Measurements from ENCODE around the gene C16orf92. TPM values are rescaled to one million over a fixed set of nuclear protein-coding genes. Genes with fewer than 3 reads are reported as not detected.

C16orf92 gene
- total and polyA plus RNA-seq, 2 of the 8 experiments (the other 6 are each of a cell fraction or from before 2014, with no cell fraction given) = not detected

- FAIRE-seq (no peak), DNase-seq (ENCODE audit: low read depth in 1 of 2, low spot score in 2 of 2) (no peak)
- Histone ChIP-seq H3K9me3 (ENCODE audit: insufficient read depth in 2 of 2, low read depth in 1 of 2, low read length in 1 of 2) (no peaks in the 10 kb centered on the region), H3K23me2 (ENCODE audit: low read depth, low read length) (no peaks in the 10 kb centered on the region), H3K4ac (replicated peaks; ENCODE audit: insufficient read length, low read depth, low read length) (no peak overlapping the region), H2BK120ac (replicated peaks; ENCODE audit: low read depth, low read length) (no peak overlapping the region), H4K20me1 (replicated peaks in 1 of 2; ENCODE audit: control insufficient read depth in 1 of 2, insufficient read depth in 2 of 2, low read length in 2 of 2) (no peaks in the 10 kb centered on the region), H4K91ac (replicated peaks; ENCODE audit: insufficient read length, low read length) (no peak overlapping the region), H2BK15ac (ENCODE audit: low read length) (no peak overlapping the region), H3K27ac (ENCODE audit: low read depth, low read length) (no peak overlapping the region), H2BK5ac (ENCODE audit: low read depth, low read length) (no peak overlapping the region), H2AK5ac (ENCODE audit: low read depth, low read length) (no peak overlapping the region), H2BK12ac (ENCODE audit: low read depth, low read length) (no peak overlapping the region), H2BK20ac (ENCODE audit: low read length) (no peak overlapping the region), H3K36me3 (ENCODE audit: control insufficient read depth in 2 of 4, insufficient read depth in 4 of 4, low read length in 3 of 4) (peaks cover 12 to 69% (median 51%) of the 10 kb centered on the region in 4 experiments), H3K79me2 (ENCODE audit: control insufficient read depth in 1 of 2, insufficient read depth in 2 of 2, low read length in 2 of 2) (no peaks in the 10 kb centered on the region), H3K4me1 (replicated peaks in 1 of 4; ENCODE audit: control insufficient read depth in 3 of 4, insufficient read depth in 4 of 4, low read length in 3 of 4) (no peaks in the 10 kb centered on the region), H3K4me3 (ENCODE audit: extremely low read depth in 1 of 4, insufficient read depth in 2 of 4, low read depth in 3 of 4, low read length in 4 of 4) (no peak overlapping the region), H3K18ac (ENCODE audit: extremely low read depth, low read length) (no peak overlapping the region), H3K9ac (replicated peaks in 1 of 4; ENCODE audit: extremely low read depth in 1 of 4, low read depth in 3 of 4, low read length in 3 of 4) (no peak overlapping the region), H3K14ac (ENCODE audit: insufficient read length) (no peak overlapping the region), H2AFZ (ENCODE audit: low read length) (no peak overlapping the region), H4K5ac (ENCODE audit: insufficient read length, low read depth, low read length) (no peak overlapping the region), H3K79me1 (ENCODE audit: low read depth, low read length) (no peaks in the 10 kb centered on the region), H4K8ac (ENCODE audit: extremely low read depth, insufficient read depth, low read length) (no peak overlapping the region), H3K4me2 (ENCODE audit: insufficient read depth in 1 of 2, low read depth in 2 of 2, low read length in 2 of 2) (no peak overlapping the region), H3K27me3 (replicated peaks in 1 of 4; ENCODE audit: control insufficient read depth in 3 of 4, extremely low read depth in 1 of 4, insufficient read depth in 3 of 4, low read length in 3 of 4) (no peaks in the 10 kb centered on the region), H3K56ac (replicated peaks; ENCODE audit: insufficient read length, low read depth, low read length) (no peak overlapping the region), H3K23ac (ENCODE audit: insufficient read length) (no peak overlapping the region)
- 96% methylated on average over 17 of the region's 20 CpGs; no CpG with 5 or more reads in 1 of the 2 experiments for WGBS, 2 experiments (ENCODE audit: extremely low coverage in 1 of 2, insufficient coverage in 1 of 2, insufficient read length in 1 of 2, insufficient replicate concordance in 2 of 2, low coverage in 1 of 2, low lambda C conversion rate in 2 of 2, missing lambda C conversion rate in 1 of 2)
- POLR2A ChIA-PET (ENCODE audit: partially characterized antibody) = interaction anchor here (0.9 to 2.7 kb wide), 3 partner anchors 13 to 80 kb away, joined by 3 to 14 read pairs (median 6); partner anchors contain the start of gene TAOK2
- TF ChIP-seq NRF1 (IDR thresholded peaks at IDR 0.05; ENCODE audit: low read depth, low read length) (no peak), SRF (IDR thresholded peaks at IDR 0.05; ENCODE audit: low read depth, low read length) (no peak), TEAD4 (IDR thresholded peaks at IDR 0.05; ENCODE audit: low read depth, low read length) (no peak), POU5F1 (IDR thresholded peaks at IDR 0.05; ENCODE audit: low read depth, low read length) (no peak), RNF2 (IDR thresholded peaks at IDR 0.05; ENCODE audit: borderline replicate concordance, low read depth, low read length, missing control alignments, poor library complexity, severe bottlenecking) (no peak), CEBPB (IDR thresholded peaks at IDR 0.05; ENCODE audit: low read depth, low read length) (no peak), YY1 (IDR thresholded peaks at IDR 0.05; ENCODE audit: low read depth, low read length) (no peak), MAX (IDR thresholded peaks at IDR 0.05) (no peak), CTBP2 (IDR thresholded peaks at IDR 0.05; ENCODE audit: borderline replicate concordance, insufficient read depth, insufficient read length, low read length) (no peak), ZNF274 (IDR thresholded peaks at IDR 0.05; ENCODE audit: borderline replicate concordance, extremely low read depth, low read length) (no peak), BCL11A (IDR thresholded peaks at IDR 0.05; ENCODE audit: low read depth in 2 of 2, low read length in 2 of 2) (no peak)
- CTCF ChIA-PET (ENCODE audit: partially characterized antibody) = interaction anchor here (1.2 to 1.8 kb wide), 3 partner anchors 15 to 45 kb away, joined by 3 to 7 read pairs (median 4); no protein-coding TSS in a partner anchor
Measured at GRCh38 chr16:29986231-29986630, 36.8 kb upstream of the C16orf92 start.

All from H1 (cell line).